SJSA1 (cell line): ENCODE measurements around the gene LSM3. TPM values are rescaled to one million over a fixed set of nuclear protein-coding genes. Genes with fewer than 3 reads are reported as not detected.
"Not testable (repeated sequence)": the region's sequence is repeated elsewhere in the genome, so short reads cannot be mapped to it uniquely, and the experiment has no call there.

ENCODE experiments used
- DNase-seq, 2 experiments: peaks; one replicate each; pipeline ENCODE4 v3.0.0-alpha.2; 2015 to 2020; ENCODE audit warnings: low spot score in 2 of 2, low read depth in 1 of 2
- H3K27ac ChIP-seq: fragments of 250-450 bp; sonication (Bioruptor Pico); 2 replicates; pipeline ENCODE4 v1.5.1; 2020; ENCODE audit warnings: mild to moderate bottlenecking, moderate library complexity
- H3K27me3 ChIP-seq: fragments of 250-450 bp; sonication (Bioruptor Pico); replicated peaks from 2 replicates; pipeline ENCODE4 v1.5.1; 2020; ENCODE audit warnings: mild to moderate bottlenecking, moderate library complexity
- H3K36me3 ChIP-seq: fragments of 250-450 bp; sonication (Bioruptor Pico); 2 replicates; pipeline ENCODE4 v1.5.1; 2020; ENCODE audit warnings: mild to moderate bottlenecking
- H3K4me1 ChIP-seq: fragments of 250-450 bp; sonication (Bioruptor Pico); replicated peaks from 2 replicates; pipeline ENCODE4 v1.6.1; 2021; ENCODE audit warnings: mild to moderate bottlenecking
- H3K4me3 ChIP-seq: fragments of 250-450 bp; sonication (Bioruptor Pico); 2 replicates; pipeline ENCODE4 v1.5.1; 2020; ENCODE audit warnings: mild to moderate bottlenecking
- H3K9me3 ChIP-seq: fragments of 250-450 bp; sonication (Bioruptor Pico); replicated peaks from 2 replicates; pipeline ENCODE4 v1.5.1; 2020; ENCODE audit warnings: mild to moderate bottlenecking
- total RNA-seq: library from RNA; depleted of rRNA; stranded (reverse); fragments of >200 nt; shearing (Covaris generic); gene quantifications from 2 replicates; pipeline ENCODE4 v1.2.3, GENCODE V29; 2014

Gene LSM3
- total RNA-seq, 1 experiment from 2014 or later = 25.9 TPM

GRCh38 chr3:14216257-14217048 lies 37.8 kb downstream of the LSM3 start:
- H3K4me3 ChIP-seq = no peak overlapping the region
- DNase-seq = no peak
- no peak overlapping the region for H3K27ac ChIP-seq

GRCh38 chr3:14218355-14218754 lies 39.7 kb downstream of the LSM3 start:
- Histone ChIP-seq H3K4me1 (peaks cover 11% of the 10 kb centered on the region), H3K27me3 (no peaks in the 10 kb centered on the region), H3K36me3 (no peaks in the 10 kb centered on the region), H3K27ac (no peak overlapping the region), H3K9me3 (peaks cover 5% of the 10 kb centered on the region; the same call in 1 of the 2 replicates), H3K4me3 (no peak overlapping the region)
- no peak for DNase-seq

More at GRCh38 chr3:14216257-14217048, 37.8 kb downstream of the LSM3 start:
- Histone ChIP-seq H3K9me3 (peaks cover under 1% of the 10 kb centered on the region; the same call in 1 of the 2 replicates), H3K4me1 (peaks cover 20% of the 10 kb centered on the region), H3K36me3 (no peaks in the 10 kb centered on the region), H3K27me3 (no peaks in the 10 kb centered on the region)

GRCh38 chr3:14220933-14221332 lies 42.3 kb downstream of the LSM3 start:
- Histone ChIP-seq H3K27me3 (no peaks in the 10 kb centered on the region), H3K4me3 (no peak overlapping the region), H3K4me1 (peaks cover 36% of the 10 kb centered on the region)

GRCh38 chr3:14221902-14222301 lies 43.3 kb downstream of the LSM3 start:
- DNase-seq = no peak
- Histone ChIP-seq H3K27ac (no peak overlapping the region), H3K4me3 (no peak overlapping the region), H3K9me3 (peaks cover 5% of the 10 kb centered on the region; the same call in 1 of the 2 replicates), H3K27me3 (no peaks in the 10 kb centered on the region), H3K4me1 (peaks cover 42% of the 10 kb centered on the region), H3K36me3 (no peaks in the 10 kb centered on the region)

More at GRCh38 chr3:14220933-14221332, 42.3 kb downstream of the LSM3 start:
- no peaks in the 10 kb centered on the region for H3K36me3 ChIP-seq
- H3K9me3 ChIP-seq = peaks cover 5% of the 10 kb centered on the region; the same call in 1 of the 2 replicates
- no peak overlapping the region for H3K27ac ChIP-seq
- no peak for DNase-seq

GRCh38 chr3:14222457-14222856 lies 43.8 kb downstream of the LSM3 start:
- DNase-seq = no peak
- Histone ChIP-seq H3K4me1 (peaks cover 42% of the 10 kb centered on the region), H3K9me3 (peaks cover 5% of the 10 kb centered on the region; the same call in 1 of the 2 replicates), H3K36me3 (no peaks in the 10 kb centered on the region), H3K27me3 (no peaks in the 10 kb centered on the region), H3K27ac (no peak overlapping the region), H3K4me3 (no peak overlapping the region)

GRCh38 chr3:14222900-14223594 lies 44.4 kb downstream of the LSM3 start:
- no peak for DNase-seq
- Histone ChIP-seq H3K27me3 (no peaks in the 10 kb centered on the region), H3K36me3 (no peaks in the 10 kb centered on the region), H3K27ac (no peak overlapping the region), H3K4me3 (no peak overlapping the region), H3K9me3 (peaks cover 5% of the 10 kb centered on the region; the same call in 1 of the 2 replicates), H3K4me1 (peaks cover 42% of the 10 kb centered on the region)

- Histone ChIP-seq H3K27me3 (no peaks in the 10 kb centered on the region), H3K4me1 (peaks cover 42% of the 10 kb centered on the region), H3K27ac (peak overlapping the region; percentile 86), H3K36me3 (no peaks in the 10 kb centered on the region), H3K4me3 (no peak overlapping the region), H3K9me3 (peaks cover 5% of the 10 kb centered on the region; the same call in 1 of the 2 replicates)
- no peak for DNase-seq
Observed at GRCh38 chr3:14223595-14223994, 45.0 kb downstream of the LSM3 start.

- H3K9me3 ChIP-seq = peaks cover 5% of the 10 kb centered on the region; the same call in 1 of the 2 replicates
- no peaks in the 10 kb centered on the region for H3K27me3 ChIP-seq
- H3K36me3 ChIP-seq = no peaks in the 10 kb centered on the region
- peak overlapping the region; percentile 86 for H3K27ac ChIP-seq
- H3K4me3 ChIP-seq = no peak overlapping the region
- peaks cover 42% of the 10 kb centered on the region for H3K4me1 ChIP-seq
- DNase-seq = peak; percentile 73 to 80
Observed at GRCh38 chr3:14224895-14225294, 46.3 kb downstream of the LSM3 start.

GRCh38 chr3:14225421-14225820 lies 46.8 kb downstream of the LSM3 start:
- H3K27me3 ChIP-seq = no peaks in the 10 kb centered on the region
- H3K4me1 ChIP-seq = peaks cover 42% of the 10 kb centered on the region
- H3K9me3 ChIP-seq = peaks cover 5% of the 10 kb centered on the region; the same call in 1 of the 2 replicates
- peak overlapping the region; percentile 86 for H3K27ac ChIP-seq
- no peak overlapping the region for H3K4me3 ChIP-seq
- H3K36me3 ChIP-seq = no peaks in the 10 kb centered on the region
- no peak for DNase-seq

GRCh38 chr3:14226351-14226750 lies 47.7 kb downstream of the LSM3 start:
- H3K36me3 ChIP-seq, H3K4me3 ChIP-seq, H3K27ac ChIP-seq, H3K27me3 ChIP-seq, DNase-seq, H3K9me3 ChIP-seq: not testable (repeated sequence)
- H3K4me1 ChIP-seq = peaks cover 52% of the 10 kb centered on the region

GRCh38 chr3:14227856-14228255 lies 49.2 kb downstream of the LSM3 start:
- H3K36me3 ChIP-seq = no peaks in the 10 kb centered on the region
- no peak overlapping the region for H3K27ac ChIP-seq
- H3K9me3 ChIP-seq = no peaks in the 10 kb centered on the region
- H3K4me3 ChIP-seq = no peak overlapping the region
- no peak for DNase-seq
- peaks cover 62% of the 10 kb centered on the region for H3K4me1 ChIP-seq
- no peaks in the 10 kb centered on the region for H3K27me3 ChIP-seq

- H3K27me3 ChIP-seq = no peaks in the 10 kb centered on the region
- no peak overlapping the region for H3K4me3 ChIP-seq
- no peak overlapping the region for H3K27ac ChIP-seq
- peaks cover 55% of the 10 kb centered on the region for H3K4me1 ChIP-seq
- no peaks in the 10 kb centered on the region for H3K36me3 ChIP-seq
- no peaks in the 10 kb centered on the region; the same call in 1 of the 2 replicates for H3K9me3 ChIP-seq
- DNase-seq = no peak
Observed at GRCh38 chr3:14228681-14229470, 50.3 kb downstream of the LSM3 start.

GRCh38 chr3:14229695-14230094 lies 51.1 kb downstream of the LSM3 start:
- H3K4me3 ChIP-seq, DNase-seq, H3K27me3 ChIP-seq, H3K27ac ChIP-seq, H3K9me3 ChIP-seq, H3K36me3 ChIP-seq: not testable (repeated sequence)
- peaks cover 46% of the 10 kb centered on the region for H3K4me1 ChIP-seq
